K562 (cell line): ENCODE measurements around the gene NMRK2. TPM values are rescaled to one million over a fixed set of nuclear protein-coding genes. Genes with fewer than 3 reads are reported as not detected.
A peak's percentile ranks its signal among the peaks of the same experiment; 100 is the strongest.

Source experiments
- ATAC-seq: fragments of 200-7000 bp; cut with Tn5 transposase; 3 replicates; pipeline ENCODE4 v1.9.1; 2020; ENCODE audit warnings: moderate library complexity
- BruUV-seq: library from RNA; stranded (reverse); fragments of 400-500 nt; replicated peaks from 2 replicates; lab custom pipeline; 2021; lab: Mats Ljungman, UMichigan
- CTCF ChIA-PET: fragments of 300-600 bp; formaldehyde crosslinking; extraction: SDS; loops from one replicate; lab custom pipeline; 2021; ENCODE audit warnings: low intra/inter-chr PET ratio; lab: Yijun Ruan, JAX
- POLR2A ChIA-PET: fragments of 300-600, 350-650 bp; sonication (Branson Sonifier 250); formaldehyde crosslinking; extraction: SDS; loops from one replicate; lab custom pipeline; 2021; ENCODE audit warnings: antibody characterized with exemption, inconsistent platforms; lab: Yijun Ruan, JAX
- DNase-seq, 4 experiments: peaks; one replicate each; pipeline versions ENCODE4 v3.0.0 to v3.0.0-alpha.2; 2011 to 2018; ENCODE audit warnings: low spot score in 3 of 4, mixed read lengths in 3 of 4; ENCODE audit errors: extremely low read depth in 1 of 4
- FAIRE-seq: peaks from 2 replicates; lab custom pipeline; 2011; peaks lifted over from hg19 to GRCh38; lab: Jason Lieb, UNC
- H2AFZ ChIP-seq: 2 replicates; pipeline ENCODE4 v1.6.0; 2011; ENCODE audit warnings: low read depth, low read length, control low read depth, inconsistent platforms
- H3K27ac ChIP-seq: fragments of 200-600 bp; 3 replicates; pipeline ENCODE4 v1.8.0; 2011; ENCODE audit warnings: low read depth, mild to moderate bottlenecking, control low read depth, inconsistent platforms, low read length, moderate library complexity, mixed read lengths; ENCODE audit errors: extremely low read depth
- H3K27me3 ChIP-seq, 2 experiments: fragments of 300-600 bp in 1 of 2; 2 replicates in 1 of 2; 3 replicates in 1 of 2; pipeline versions ENCODE4 v1.6.0 to v1.8.0; 2011; ENCODE audit warnings: inconsistent platforms in 2 of 2, low read length in 2 of 2, mild to moderate bottlenecking in 1 of 2, mixed read lengths in 1 of 2, moderate library complexity in 1 of 2; ENCODE audit not compliant: control insufficient read depth in 2 of 2, insufficient read depth in 2 of 2
- H3K36me3 ChIP-seq: fragments of 300-600 bp; 3 replicates; pipeline ENCODE4 v1.8.0; 2011; ENCODE audit warnings: mild to moderate bottlenecking, low read length, inconsistent platforms; ENCODE audit not compliant: control insufficient read depth, insufficient read depth
- H3K4me1 ChIP-seq, 2 experiments: fragments of 200-600 bp in 1 of 2; replicated peaks in 1 of 2; 2 replicates in 1 of 2; 3 replicates in 1 of 2; pipeline versions ENCODE4 v1.5.1 to v1.8.0; 2011; ENCODE audit warnings: inconsistent platforms in 2 of 2, low read length in 2 of 2, mild to moderate bottlenecking in 1 of 2, mixed read lengths in 1 of 2, moderate library complexity in 1 of 2; ENCODE audit not compliant: control insufficient read depth in 2 of 2, insufficient read depth in 2 of 2
- H3K4me2 ChIP-seq: 2 replicates; pipeline ENCODE4 v1.6.1; 2011; ENCODE audit warnings: low read length, control low read depth, inconsistent platforms, mixed read lengths; ENCODE audit not compliant: insufficient read depth
- H3K4me3 ChIP-seq: fragments of 200-600 bp; sonication (generic), shearing (Covaris generic); 2 replicates; pipeline ENCODE4 v1.5.1; 2016; ENCODE audit warnings: control low read depth, inconsistent platforms
- H3K79me2 ChIP-seq: fragments of 200-600 bp; 3 replicates; pipeline ENCODE4 v1.8.0; 2011; ENCODE audit warnings: low read length, inconsistent platforms; ENCODE audit not compliant: control insufficient read depth, insufficient read depth
- H3K9ac ChIP-seq, 2 experiments: 2 replicates each; pipeline versions ENCODE4 v1.6.0 to v1.6.1; 2011; ENCODE audit warnings: low read depth in 2 of 2, low read length in 2 of 2, control low read depth in 1 of 2, inconsistent platforms in 1 of 2, mild to moderate bottlenecking in 1 of 2, mixed read lengths in 1 of 2; ENCODE audit not compliant: insufficient read depth in 1 of 2
- H3K9me1 ChIP-seq: one replicate; pipeline ENCODE4 v1.6.0; 2011; ENCODE audit warnings: inconsistent platforms, mild to moderate bottlenecking, low read length, moderate library complexity; ENCODE audit not compliant: control insufficient read depth, insufficient read depth
- H3K9me3 ChIP-seq: replicated peaks from 2 replicates; pipeline ENCODE4 v1.5.1; 2011; ENCODE audit warnings: low read depth, low read length, inconsistent platforms; ENCODE audit not compliant: control insufficient read depth, insufficient read depth
- H4K20me1 ChIP-seq: replicated peaks from 2 replicates; pipeline ENCODE4 v1.6.1; 2011; ENCODE audit warnings: low read length, inconsistent platforms, mixed read lengths; ENCODE audit not compliant: control insufficient read depth, insufficient read depth
- ARID2 ChIP-seq: fragments of 450-650 bp; IDR thresholded peaks from 2 replicates; pipeline ENCODE4 v1.6.1; 2017; ENCODE audit warnings: antibody characterized with exemption, mild to moderate bottlenecking
- BACH1 ChIP-seq: fragments of 200-800 bp; sonication (Bioruptor generic); IDR thresholded peaks from 2 replicates; pipeline ENCODE4 v1.6.1; 2016; ENCODE audit warnings: missing genetic modification characterization, missing compliant biosample characterization
- CBX8 ChIP-seq: fragments of 200-600 bp; sonication (generic); IDR thresholded peaks from 2 replicates; pipeline ENCODE4 v1.6.1; 2012; ENCODE audit warnings: borderline replicate concordance, mixed run types, low read depth, mild to moderate bottlenecking, moderate library complexity, mixed read lengths, low read length, control low read depth, inconsistent platforms; ENCODE audit not compliant: poor library complexity, severe bottlenecking; ENCODE audit errors: extremely low read depth
- CEBPB ChIP-seq: fragments of 450-650 bp; IDR thresholded peaks from 2 replicates; pipeline ENCODE4 v1.6.1; 2016; ENCODE audit warnings: missing genetic modification characterization, missing compliant biosample characterization
- E2F1 ChIP-seq: sonication (generic); formaldehyde crosslinking; IDR thresholded peaks from 2 replicates; pipeline ENCODE4 v1.8.1; 2023; ENCODE audit warnings: mild to moderate bottlenecking, missing genetic modification reagents, moderate library complexity
- E2F8 ChIP-seq: fragments of 450-650 bp; IDR thresholded peaks from 2 replicates; pipeline ENCODE4 v1.7.1; 2018; ENCODE audit warnings: mild to moderate bottlenecking, low read depth; ENCODE audit not compliant: partially characterized antibody
- ESRRB ChIP-seq: fragments of 250-450 bp; sonication (Bioruptor Pico); IDR thresholded peaks from 2 replicates; pipeline ENCODE4 v1.5.0; 2020; ENCODE audit warnings: mild to moderate bottlenecking, moderate library complexity, borderline replicate concordance
- HNRNPLL ChIP-seq: fragments of 200-400 bp; formaldehyde crosslinking; IDR thresholded peaks from 2 replicates; pipeline ENCODE4 v1.6.1; 2017; ENCODE audit warnings: low read length, low read depth, mild to moderate bottlenecking; ENCODE audit not compliant: poor library complexity, severe bottlenecking
- MCM7 ChIP-seq, 2 experiments: fragments of 450-650 bp; IDR thresholded peaks; 2 replicates each; pipeline ENCODE4 v1.6.1; 2016 to 2018
- MTA2 ChIP-seq: fragments of 450-650 bp; IDR thresholded peaks from 2 replicates; pipeline ENCODE4 v1.6.1; 2016; ENCODE audit warnings: low read depth
- PCBP1 ChIP-seq: fragments of 200-400 bp; formaldehyde crosslinking; IDR thresholded peaks from 2 replicates; pipeline ENCODE4 v1.6.1; 2018; ENCODE audit warnings: mild to moderate bottlenecking, low read depth, low read length; ENCODE audit not compliant: poor library complexity, severe bottlenecking
- SIN3B ChIP-seq: fragments of 450-650 bp; IDR thresholded peaks from 2 replicates; pipeline ENCODE4 v1.6.1; 2017; ENCODE audit warnings: low read depth, mild to moderate bottlenecking, moderate library complexity
- U2AF2 ChIP-seq: fragments of 200-400 bp; formaldehyde crosslinking; optimal IDR thresholded peaks from 2 replicates; pipeline ENCODE3; 2017; ENCODE audit warnings: low read depth, mild to moderate bottlenecking, low read length
- ZFX ChIP-seq: sonication (generic); formaldehyde crosslinking; IDR thresholded peaks from 2 replicates; pipeline ENCODE4 v1.8.0; 2022; ENCODE audit warnings: mild to moderate bottlenecking, missing genetic modification reagents, moderate library complexity
- ZNF408 ChIP-seq: fragments of 250-450 bp; sonication (Bioruptor Pico); IDR thresholded peaks from 2 replicates; pipeline ENCODE4 v1.4.0; 2020; ENCODE audit warnings: low read depth, mild to moderate bottlenecking, moderate library complexity
- ZNF766 ChIP-seq: fragments of 200-800 bp; sonication (Bioruptor generic); conservative IDR thresholded peaks from 2 replicates; pipeline ENCODE4 v1.6.1; 2016; ENCODE audit warnings: missing genetic modification characterization, missing compliant biosample characterization
- WGBS: fragments of 100-300 bp; shearing (Covaris generic); methylation state at CpG from one replicate; pipeline ENCODE4 v1.1.6; 2016; ENCODE audit warnings: low coverage, mixed read lengths; ENCODE audit not compliant: insufficient coverage; ENCODE audit errors: missing lambda C conversion rate; 5-methylcytosine and 5-hydroxymethylcytosine counted together
- in situ Hi-C: fragments of 300-500 bp; cut with MboI; formaldehyde crosslinking; loops from 4 replicates; pipeline ENCODE4 v1.15.0; 2018; ENCODE audit warnings: inconsistent platforms, mixed read lengths
- intact Hi-C: fragments of 100-400 bp; cut with micrococcal nuclease; formaldehyde crosslinking; loops from 2 replicates; pipeline ENCODE4 v1.14.2; 2022
- polyA plus RNA-seq, 8 experiments: library from polyadenylated mRNA; depleted of rRNA in 4 of 8; stranded (reverse) in 5 of 8; unstranded in 3 of 8; fragments of >200 nt; fragmentation: Nextera tagmentation in 2 of 8; fragmentation: Illumina TruSeq in 1 of 8; extraction: Ambion mirVana in 2 of 8; extraction: Trizol in 1 of 8; gene quantifications; 2 replicates each; pipeline versions ENCODE4 v1.2.1 to v1.2.3, GENCODE V29; 2011 to 2014; ENCODE audit warnings: inconsistent platforms in 1 of 8, missing spikeins in 1 of 8
- total RNA-seq, 7 experiments: library from RNA; depleted of rRNA in 6 of 7; stranded (reverse); fragments of >200 nt in 6 of 7; fragmentation: Illumina TruSeq in 2 of 7; extraction: Trizol in 2 of 7; gene quantifications; 2 replicates each; pipeline versions ENCODE4 v1.2.1 to v1.2.3, GENCODE V29; 2011 to 2021; ENCODE audit warnings: low replicate concordance in 1 of 7

The NMRK2 gene
- total and polyA plus RNA-seq, 9 of the 15 experiments (the other 6 are each of a cell fraction or from before 2014, with no cell fraction given): not detected

GRCh38 chr19:3977242-3978143, 44.6 kb downstream of the NMRK2 start:
- H2AFZ ChIP-seq: no peak overlapping the region
- WGBS: 93% methylated on average over 38 of the region's 59 CpGs
- H3K27ac ChIP-seq: no peak overlapping the region
- H3K4me2 ChIP-seq: no peak overlapping the region
- no peak overlapping the region for H3K4me3 ChIP-seq
- peaks cover 19% of the 10 kb centered on the region for H3K9me1 ChIP-seq
- peaks cover 0 to 56% of the 10 kb centered on the region in 2 experiments; a peak in 2 of 5 replicates for H3K4me1 ChIP-seq
- H3K79me2 ChIP-seq: peaks cover 53% of the 10 kb centered on the region
- peak in 2 of 4 experiments; percentile 57 to 61 for DNase-seq
- intact Hi-C loops: no loop called here
- ChIA-PET CTCF (no interaction called here), POLR2A (interaction anchor here (0.6 to 9.7 kb wide), 5 partner anchors 7 to 27 kb away, joined by 3 to 215 read pairs (median 3); partner anchors contain the start of genes DAPK3 and EEF2)
- peak overlapping the region in 1 of 2 experiments; percentile 54; a peak in 2 of 4 replicates for H3K9ac ChIP-seq
- in situ Hi-C loops: no loop called here
- no TSS peak for BruUV-seq
- no peaks in the 10 kb centered on the region for H3K27me3 ChIP-seq
- no peak for FAIRE-seq
- peaks cover 76% of the 10 kb centered on the region for H3K36me3 ChIP-seq
- peak; percentile 5 for ATAC-seq
- H3K9me3 ChIP-seq: no peaks in the 10 kb centered on the region
- peaks cover 65% of the 10 kb centered on the region for H4K20me1 ChIP-seq
- TF ChIP-seq E2F1 (CRISPR knock-in tag) (no peak), MCM7 (IDR thresholded peaks at IDR 0.05) (no peak), BACH1 (tag) (no peak), ZFX (CRISPR knock-in tag) (0 out of 2 replicates have a peak, but pooled peaks have one; percentile 34), PCBP1 (no peak), CBX8 (no peak), ZNF766 (CRISPR knock-in tag) (no peak), E2F8 (no peak), CEBPB (tag) (no peak), SIN3B (no peak), HNRNPLL (no peak), MTA2 (no peak), ZNF408 (CRISPR knock-in tag) (no peak), ARID2 (no peak), ESRRB (no peak), U2AF2 (no peak)
